Measurements from ENCODE around the gene FRMD1. TPM values are rescaled to one million over a fixed set of nuclear protein-coding genes. Genes with fewer than 3 reads are reported as not detected.
"Not testable (repeated sequence)": the region's sequence is repeated elsewhere in the genome, so short reads cannot be mapped to it uniquely, and the experiment has no call there.

The FRMD1 gene
- total RNA-seq, 1 experiment from 2014 or later, result not detected

- DNase-seq, result no peak
- intact Hi-C loops (cut with micrococcal nuclease; ENCODE audit: unreplicated experiment), result no loop called here
- peaks cover 87% of the 10 kb centered on the region for H3K27me3 ChIP-seq (ENCODE audit: insufficient read depth, low read depth)
- H3K4me2 ChIP-seq, result no peak overlapping the region
- no peak for TF ChIP-seq EZH2 (IDR thresholded peaks at IDR 0.05; ENCODE audit: low read depth)
- TF ChIP-seq CTCF (conservative IDR thresholded peaks at IDR 0.05), result no peak
- no peak overlapping the region for H2AFZ ChIP-seq
- H3K36me3 ChIP-seq (ENCODE audit: low read depth), result no peaks in the 10 kb centered on the region
- no peaks in the 10 kb centered on the region for H3K9me2 ChIP-seq (ENCODE audit: insufficient read depth)
- CTCF ChIA-PET, result no interaction called here
- H3K9me3 ChIP-seq (ENCODE audit: insufficient read depth, low read depth), result no peaks in the 10 kb centered on the region
- POLR2A ChIA-PET (ENCODE audit: unreplicated experiment), result no interaction called here
- H4K20me1 ChIP-seq (ENCODE audit: insufficient read depth), result no peaks in the 10 kb centered on the region
- H3K79me2 ChIP-seq (ENCODE audit: low read depth), result no peaks in the 10 kb centered on the region
- no TSS peak for BruUV-seq (replicated peaks)
- no peak overlapping the region for H3K27ac ChIP-seq
- no peak overlapping the region for H3K4me3 ChIP-seq
- H3F3A ChIP-seq (ENCODE audit: insufficient read depth, low read depth), result no peaks in the 10 kb centered on the region
- no peaks in the 10 kb centered on the region for H3K4me1 ChIP-seq (replicated peaks; ENCODE audit: insufficient read depth)
Measured at GRCh38 chr6:168078175-168078942, 653 bp downstream of the FRMD1 start.

GRCh38 chr6:168077401-168077800 lies 1.6 kb downstream of the FRMD1 start:
- H3K36me3 ChIP-seq (ENCODE audit: low read depth); POLR2A ChIA-PET (ENCODE audit: unreplicated experiment); H3K4me3 ChIP-seq; H3K9me3 ChIP-seq (ENCODE audit: insufficient read depth, low read depth); H4K20me1 ChIP-seq (ENCODE audit: insufficient read depth); CTCF ChIA-PET; BruUV-seq (replicated peaks); H2AFZ ChIP-seq; intact Hi-C loops (cut with micrococcal nuclease; ENCODE audit: unreplicated experiment); H3K27ac ChIP-seq; H3K4me1 ChIP-seq (replicated peaks; ENCODE audit: insufficient read depth); H3K9me2 ChIP-seq (ENCODE audit: insufficient read depth); DNase-seq; H3F3A ChIP-seq (ENCODE audit: insufficient read depth, low read depth); H3K4me2 ChIP-seq; H3K79me2 ChIP-seq (ENCODE audit: low read depth): not testable (repeated sequence)
- H3K27me3 ChIP-seq (ENCODE audit: insufficient read depth, low read depth), result peaks cover 87% of the 10 kb centered on the region

GRCh38 chr6:168075787-168076202 lies 3.2 kb downstream of the FRMD1 start:
- POLR2A ChIA-PET (ENCODE audit: unreplicated experiment), result no interaction called here
- peaks cover 87% of the 10 kb centered on the region for H3K27me3 ChIP-seq (ENCODE audit: insufficient read depth, low read depth)
- CTCF ChIA-PET, result no interaction called here
- H3F3A ChIP-seq (ENCODE audit: insufficient read depth, low read depth), result no peaks in the 10 kb centered on the region
- no peaks in the 10 kb centered on the region for H3K36me3 ChIP-seq (ENCODE audit: low read depth)
- no peaks in the 10 kb centered on the region for H3K9me2 ChIP-seq (ENCODE audit: insufficient read depth)
- no peaks in the 10 kb centered on the region; the same call in 1 of the 2 replicates for H4K20me1 ChIP-seq (ENCODE audit: insufficient read depth)
- H3K4me2 ChIP-seq, result no peak overlapping the region
- H3K4me3 ChIP-seq, result no peak overlapping the region
- TF ChIP-seq EZH2 (IDR thresholded peaks at IDR 0.05; ENCODE audit: low read depth) (no peak), CTCF (conservative IDR thresholded peaks at IDR 0.05) (no peak)
- H2AFZ ChIP-seq, result no peak overlapping the region
- no peak overlapping the region for H3K27ac ChIP-seq
- no TSS peak for BruUV-seq (replicated peaks)
- no peaks in the 10 kb centered on the region for H3K9me3 ChIP-seq (ENCODE audit: insufficient read depth, low read depth)
- intact Hi-C loops (cut with micrococcal nuclease; ENCODE audit: unreplicated experiment), result no loop called here
- no peaks in the 10 kb centered on the region for H3K4me1 ChIP-seq (replicated peaks; ENCODE audit: insufficient read depth)
- no peaks in the 10 kb centered on the region for H3K79me2 ChIP-seq (ENCODE audit: low read depth)
- no peak for DNase-seq

GRCh38 chr6:168075216-168075615 lies 3.8 kb downstream of the FRMD1 start:
- no TSS peak for BruUV-seq (replicated peaks)
- Histone ChIP-seq H3K36me3 (ENCODE audit: low read depth) (no peaks in the 10 kb centered on the region), H3K9me2 (ENCODE audit: insufficient read depth) (no peaks in the 10 kb centered on the region), H3K79me2 (ENCODE audit: low read depth) (no peaks in the 10 kb centered on the region), H3K4me3 (no peak overlapping the region), H3K9me3 (ENCODE audit: insufficient read depth, low read depth) (no peaks in the 10 kb centered on the region), H4K20me1 (ENCODE audit: insufficient read depth) (no peaks in the 10 kb centered on the region; the same call in 1 of the 2 replicates), H3K27me3 (ENCODE audit: insufficient read depth, low read depth) (peaks cover 87% of the 10 kb centered on the region), H3K4me2 (no peak overlapping the region), H3K4me1 (replicated peaks; ENCODE audit: insufficient read depth) (no peaks in the 10 kb centered on the region), H3K27ac (no peak overlapping the region), H2AFZ (no peak overlapping the region), H3F3A (ENCODE audit: insufficient read depth, low read depth) (no peaks in the 10 kb centered on the region)
- no peak for TF ChIP-seq CTCF (conservative IDR thresholded peaks at IDR 0.05)
- TF ChIP-seq EZH2 (IDR thresholded peaks at IDR 0.05; ENCODE audit: low read depth), result no peak
- CTCF ChIA-PET, result no interaction called here
- intact Hi-C loops (cut with micrococcal nuclease; ENCODE audit: unreplicated experiment), result no loop called here
- POLR2A ChIA-PET (ENCODE audit: unreplicated experiment), result no interaction called here
- DNase-seq, result no peak

All from PC-9 (cell line).